HFFc6 (cell line): Measurements from ENCODE around the gene GUCA2A. TPM values are rescaled to one million over a fixed set of nuclear protein-coding genes. Genes with fewer than 3 reads are reported as not detected.

Source experiments
- DNase-seq: peaks from one replicate; pipeline ENCODE4 v3.0.0-alpha.2; 2018
- H3K27ac Mint-ChIP-seq: 2 replicates; pipeline ENCODE4 v1.8.0; 2020; ENCODE audit warnings: mild to moderate bottlenecking, mixed read lengths
- H3K27me3 Mint-ChIP-seq: 2 replicates; pipeline ENCODE4 v1.8.0; 2021; ENCODE audit warnings: mild to moderate bottlenecking, moderate library complexity, mixed read lengths; ENCODE audit not compliant: insufficient read depth
- H3K36me3 Mint-ChIP-seq: 2 replicates; pipeline ENCODE4 v1.8.0; 2021; ENCODE audit warnings: low read depth, mixed read lengths
- H3K4me1 Mint-ChIP-seq: 2 replicates; pipeline ENCODE4 v1.8.0; 2020; ENCODE audit warnings: low read depth, mixed read lengths
- H3K4me3 Mint-ChIP-seq: 2 replicates; pipeline ENCODE4 v1.8.0; 2020; ENCODE audit warnings: mild to moderate bottlenecking, moderate library complexity, mixed read lengths
- H3K9me3 Mint-ChIP-seq: 2 replicates; pipeline ENCODE4 v1.8.0; 2020; ENCODE audit warnings: mild to moderate bottlenecking, mixed read lengths
- total RNA-seq, 6 experiments: library from RNA; stranded (reverse); fragmentation: NEBNext Ultra II Directional; extraction: Animal tissue kit (Norgen Biotek cat#: 25700); gene quantifications; 2 replicates in 1 of 6; 3 replicates in 5 of 6; pipeline ENCODE4 v1.2.3, GENCODE V29; 2021
- TF ChIP-seq, protein P1 (sequence below): fragments of 200-600 bp; sonication (generic); IDR thresholded peaks from 2 replicates; pipeline ENCODE4 v1.5.0; 2021; ENCODE audit warnings: antibody characterized with exemption, mild to moderate bottlenecking

The GUCA2A gene
- total RNA-seq, 6 experiments from 2014 or later: not detected

DNA sequence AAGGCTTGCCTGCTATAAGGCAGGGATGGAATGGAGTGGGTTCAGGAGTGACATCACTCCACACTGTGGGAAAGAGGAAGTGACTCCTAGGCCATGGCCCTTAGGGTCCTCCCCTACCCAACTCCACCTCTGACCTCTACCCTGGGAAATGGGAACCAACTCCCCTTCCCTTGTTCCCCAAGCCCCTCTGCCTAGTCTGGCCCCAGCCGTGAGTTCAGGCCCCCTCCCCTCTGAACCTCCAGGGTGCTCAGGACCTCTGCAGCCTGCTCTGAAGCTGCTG is 3.8 kb upstream of the GUCA2A start:
- TF ChIP-seq, protein P1, sequence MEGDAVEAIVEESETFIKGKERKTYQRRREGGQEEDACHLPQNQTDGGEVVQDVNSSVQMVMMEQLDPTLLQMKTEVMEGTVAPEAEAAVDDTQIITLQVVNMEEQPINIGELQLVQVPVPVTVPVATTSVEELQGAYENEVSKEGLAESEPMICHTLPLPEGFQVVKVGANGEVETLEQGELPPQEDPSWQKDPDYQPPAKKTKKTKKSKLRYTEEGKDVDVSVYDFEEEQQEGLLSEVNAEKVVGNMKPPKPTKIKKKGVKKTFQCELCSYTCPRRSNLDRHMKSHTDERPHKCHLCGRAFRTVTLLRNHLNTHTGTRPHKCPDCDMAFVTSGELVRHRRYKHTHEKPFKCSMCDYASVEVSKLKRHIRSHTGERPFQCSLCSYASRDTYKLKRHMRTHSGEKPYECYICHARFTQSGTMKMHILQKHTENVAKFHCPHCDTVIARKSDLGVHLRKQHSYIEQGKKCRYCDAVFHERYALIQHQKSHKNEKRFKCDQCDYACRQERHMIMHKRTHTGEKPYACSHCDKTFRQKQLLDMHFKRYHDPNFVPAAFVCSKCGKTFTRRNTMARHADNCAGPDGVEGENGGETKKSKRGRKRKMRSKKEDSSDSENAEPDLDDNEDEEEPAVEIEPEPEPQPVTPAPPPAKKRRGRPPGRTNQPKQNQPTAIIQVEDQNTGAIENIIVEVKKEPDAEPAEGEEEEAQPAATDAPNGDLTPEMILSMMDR: no peak
- Mint-ChIP-seq H3K4me1 (peaks cover 19% of the 10 kb centered on the region), H3K27ac (no peak overlapping the region), H3K9me3 (peaks cover 5% of the 10 kb centered on the region; the same call in 1 of the 2 replicates), H3K4me3 (no peak overlapping the region), H3K27me3 (peaks cover 20% of the 10 kb centered on the region), H3K36me3 (no peaks in the 10 kb centered on the region)
- no peak for DNase-seq

DNA sequence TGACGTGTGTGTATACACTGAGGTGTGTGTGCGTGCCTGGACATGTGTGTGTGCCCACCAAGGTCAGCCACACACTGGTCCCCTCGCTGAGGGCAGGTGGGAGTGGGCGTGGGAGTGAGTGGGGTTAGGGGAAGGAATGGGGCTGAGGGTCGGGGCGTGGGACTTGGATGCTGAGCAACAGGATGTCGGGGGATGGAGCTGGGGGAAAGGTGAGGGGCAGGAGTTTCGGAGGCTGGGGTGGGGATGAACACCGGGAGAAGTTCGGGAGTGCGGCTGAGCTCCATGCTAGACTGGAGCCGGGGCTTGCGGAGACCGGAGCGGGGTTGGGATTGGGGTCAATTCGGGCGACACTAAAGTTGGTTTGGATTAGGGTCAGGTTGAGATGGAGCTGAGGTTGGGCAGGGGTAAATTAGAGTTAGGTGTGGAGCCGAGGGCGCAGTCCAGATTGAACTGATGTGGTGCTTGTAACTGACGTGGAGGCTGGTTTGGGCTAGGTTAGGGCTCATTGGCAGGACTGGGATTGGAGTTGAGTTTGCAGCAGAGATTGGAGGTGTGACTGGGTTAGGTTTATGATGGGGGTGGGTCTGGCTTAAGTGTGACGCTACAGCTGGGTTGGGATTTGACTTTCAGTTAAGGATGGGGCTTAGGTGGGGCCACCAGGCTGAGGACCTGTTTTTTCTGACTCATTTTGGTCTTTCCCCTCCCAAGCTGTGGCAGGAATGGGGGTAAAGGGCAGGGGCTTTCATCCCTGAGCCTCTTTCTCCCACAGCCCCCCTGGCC is 3.3 kb upstream of the GUCA2A start:
- Mint-ChIP-seq H3K36me3 (no peaks in the 10 kb centered on the region), H3K9me3 (peaks cover 5% of the 10 kb centered on the region; the same call in 1 of the 2 replicates), H3K4me1 (peaks cover 19% of the 10 kb centered on the region), H3K27ac (no peak overlapping the region), H3K4me3 (no peak overlapping the region), H3K27me3 (peaks cover 22% of the 10 kb centered on the region)
- TF ChIP-seq, protein P1: no peak
- no peak for DNase-seq

DNA sequence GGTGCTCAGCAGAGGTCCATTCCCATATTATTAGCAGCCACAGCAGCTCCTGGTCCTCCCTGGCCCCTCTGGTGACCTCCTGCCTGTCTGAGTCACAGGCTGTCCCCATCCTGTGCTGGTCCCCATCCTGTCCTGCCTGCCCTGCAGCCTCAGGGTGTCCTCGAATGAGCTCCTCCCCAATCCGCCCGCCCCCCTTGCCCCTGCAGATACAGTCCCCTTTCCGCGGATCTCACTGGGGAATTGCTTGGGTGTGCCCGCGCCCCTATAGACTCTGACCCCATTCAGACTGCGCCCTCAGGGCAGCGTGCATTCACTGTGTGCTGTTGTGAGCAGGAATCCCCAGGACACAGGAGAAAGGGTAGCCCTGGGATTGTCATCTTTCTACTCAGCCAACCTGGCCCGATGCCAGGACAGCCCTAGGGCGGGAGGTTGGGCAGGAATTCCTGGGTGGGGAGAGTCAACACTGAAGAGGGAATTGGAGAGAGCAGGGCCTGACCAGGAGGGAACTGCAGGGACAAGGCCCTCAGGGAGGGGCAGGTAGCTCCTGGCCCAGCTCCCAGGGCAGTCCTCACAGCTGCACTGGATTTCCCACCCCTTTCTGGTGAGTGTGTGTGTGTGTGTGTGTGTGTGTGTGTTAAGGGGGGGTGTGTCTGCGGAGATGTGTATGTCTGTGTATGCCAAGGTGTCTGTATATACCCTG is 1.1 kb upstream of the GUCA2A start:
- peak; percentile 79 for DNase-seq
- Mint-ChIP-seq H3K36me3 (peaks cover 9% of the 10 kb centered on the region), H3K27ac (no peak overlapping the region), H3K4me1 (peaks cover 13% of the 10 kb centered on the region), H3K27me3 (peaks cover 33% of the 10 kb centered on the region), H3K9me3 (peaks cover 16% of the 10 kb centered on the region), H3K4me3 (no peak overlapping the region)
- TF ChIP-seq, protein P1: no peak

DNA sequence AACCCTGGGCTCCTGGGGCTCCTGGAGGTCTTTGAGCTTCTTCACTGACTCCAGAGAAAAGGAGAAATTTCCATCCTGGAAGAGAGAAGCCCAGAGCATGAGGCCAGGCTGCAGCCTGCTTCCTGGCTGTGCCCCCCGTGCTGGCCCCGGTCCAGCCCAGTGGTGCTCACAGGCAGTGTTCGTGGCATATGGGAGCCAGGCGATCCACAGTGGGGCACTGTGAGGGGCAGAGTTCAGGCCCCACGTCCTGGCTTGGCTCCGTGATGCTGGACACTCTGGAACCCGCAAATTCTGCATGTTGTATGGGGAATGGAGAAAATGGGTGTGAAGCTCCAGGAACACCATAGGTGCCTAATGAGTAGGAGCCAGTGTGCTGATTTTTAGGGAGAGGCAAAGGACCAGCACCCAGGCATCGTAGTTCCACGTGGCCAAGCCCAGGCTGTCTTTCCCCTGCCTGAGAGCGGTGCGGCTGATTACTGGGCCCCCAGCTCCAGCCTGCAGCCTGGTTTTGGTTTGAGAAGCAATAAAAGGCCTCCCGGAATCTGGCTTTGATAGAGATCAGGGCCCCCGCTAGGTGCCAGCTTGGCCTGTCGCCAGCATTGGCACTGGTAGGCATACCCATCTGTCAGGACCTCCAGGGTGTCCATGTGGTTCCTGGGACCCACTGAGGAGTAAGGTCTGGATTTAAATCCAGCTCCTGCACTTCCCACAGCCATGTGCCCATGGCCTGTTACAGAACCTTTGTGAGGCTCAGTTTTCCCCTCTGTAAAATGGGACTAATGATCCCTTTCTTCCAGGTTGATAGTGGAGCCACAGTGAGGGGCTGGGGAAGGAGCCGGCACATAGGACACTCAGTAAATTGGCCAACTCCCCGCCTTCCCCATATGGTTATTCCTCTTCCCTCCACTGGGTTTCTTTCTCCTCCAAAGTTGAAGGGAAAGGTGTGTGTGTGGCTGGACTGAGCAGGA is 725 bp downstream of the GUCA2A start:
- TF ChIP-seq, protein P1: no peak

DNA sequence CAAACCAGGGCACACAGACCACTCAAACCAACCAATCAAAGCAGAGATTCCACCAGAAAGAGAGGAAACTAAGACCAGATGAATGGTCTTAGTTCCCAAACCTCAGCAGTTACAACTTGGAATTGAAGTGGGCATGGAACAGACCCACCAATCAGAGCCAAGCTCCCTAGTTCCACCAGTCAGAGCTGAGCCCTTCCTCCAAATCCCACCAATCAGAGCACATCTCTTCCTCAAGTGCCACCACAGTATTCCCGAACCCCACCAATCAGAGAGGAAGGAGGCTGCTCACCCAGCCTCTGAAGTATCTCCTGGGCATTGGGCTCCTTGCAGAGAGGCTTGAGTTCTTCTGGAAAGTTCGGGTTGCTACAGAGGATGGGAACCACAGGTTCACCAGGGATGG is 1.4 kb downstream of the GUCA2A start:
- no peak for DNase-seq
- Mint-ChIP-seq H3K27me3 (peaks cover 38% of the 10 kb centered on the region), H3K4me1 (peaks cover 13% of the 10 kb centered on the region), H3K4me3 (no peak overlapping the region), H3K27ac (no peak overlapping the region), H3K36me3 (peaks cover 11% of the 10 kb centered on the region), H3K9me3 (peaks cover 20% of the 10 kb centered on the region)
- TF ChIP-seq, protein P1: no peak

More for the DNA sequence above, 725 bp downstream of the GUCA2A start:
- H3K36me3 Mint-ChIP-seq: peaks cover 11% of the 10 kb centered on the region
- no peak overlapping the region for H3K27ac Mint-ChIP-seq
- H3K27me3 Mint-ChIP-seq: peaks cover 38% of the 10 kb centered on the region
- H3K9me3 Mint-ChIP-seq: peaks cover 20% of the 10 kb centered on the region
- no peak overlapping the region for H3K4me3 Mint-ChIP-seq
- DNase-seq: no peak
- peaks cover 13% of the 10 kb centered on the region for H3K4me1 Mint-ChIP-seq
